Activated CD4-positive, alpha-beta T cell treated with anti-CD3 and anti-CD28 coated beads, Interleukin-2, amount 50 U/mL, for 16 hours (primary cell): Measurements from ENCODE around the gene ENPEP.
A peak's percentile ranks its signal among the peaks of the same experiment; 100 is the strongest.
"Not testable (repeated sequence)": the region's sequence is repeated elsewhere in the genome, so short reads cannot be mapped to it uniquely, and the experiment has no call there.

Experiments used
- DNase-seq: peaks from one replicate; pipeline ENCODE4 v3.0.0-alpha.2; 2020

ENPEP gene

GRCh38 chr4:110486256-110486655 lies 10.3 kb downstream of the ENPEP start:
- no peak for DNase-seq

GRCh38 chr4:110486850-110487249 lies 10.9 kb downstream of the ENPEP start:
- not testable (repeated sequence) for DNase-seq

- DNase-seq = peak; percentile 6
Measured at GRCh38 chr4:110487873-110488272, 11.9 kb downstream of the ENPEP start.

- DNase-seq = no peak
Measured at GRCh38 chr4:110489901-110490508, 14.1 kb downstream of the ENPEP start.

GRCh38 chr4:110492522-110492921 lies 16.6 kb downstream of the ENPEP start:
- DNase-seq = no peak

GRCh38 chr4:110493520-110493919 lies 17.6 kb downstream of the ENPEP start:
- no peak for DNase-seq

GRCh38 chr4:110498420-110498819 lies 22.5 kb downstream of the ENPEP start:
- no peak for DNase-seq

GRCh38 chr4:110499126-110499525 lies 23.2 kb downstream of the ENPEP start:
- no peak for DNase-seq

- DNase-seq = no peak
Measured at GRCh38 chr4:110501826-110502225, 25.9 kb downstream of the ENPEP start.

- no peak for DNase-seq
Measured at GRCh38 chr4:110503270-110504083, 27.5 kb downstream of the ENPEP start.

GRCh38 chr4:110504084-110504435 lies 28.1 kb downstream of the ENPEP start:
- no peak for DNase-seq

GRCh38 chr4:110505440-110505839 lies 29.5 kb downstream of the ENPEP start:
- DNase-seq = no peak

- no peak for DNase-seq
Measured at GRCh38 chr4:110508827-110509710, 33.1 kb downstream of the ENPEP start.

GRCh38 chr4:110510277-110510676 lies 34.3 kb downstream of the ENPEP start:
- no peak for DNase-seq

GRCh38 chr4:110510955-110511544 lies 35.1 kb downstream of the ENPEP start:
- peak; percentile 64 for DNase-seq

GRCh38 chr4:110512901-110513300 lies 36.9 kb downstream of the ENPEP start:
- DNase-seq = no peak

GRCh38 chr4:110514889-110515479 lies 39.0 kb downstream of the ENPEP start:
- DNase-seq = peak; percentile 28

GRCh38 chr4:110515676-110516075 lies 39.7 kb downstream of the ENPEP start:
- DNase-seq = no peak

- peak; percentile 69 for DNase-seq
Measured at GRCh38 chr4:110516106-110516922, 40.4 kb downstream of the ENPEP start.

GRCh38 chr4:110518889-110519490 lies 43.0 kb downstream of the ENPEP start:
- peak; percentile 15 for DNase-seq

- DNase-seq = no peak
Measured at GRCh38 chr4:110520886-110521285, 44.9 kb downstream of the ENPEP start.
